Right hindlimb (tissue), 1 donor: ENCODE data around the gene SFTPB.
"Not testable (repeated sequence)": the region's sequence is repeated elsewhere in the genome, so short reads cannot be mapped to it uniquely, and the experiment has no call there.

Experiments used
- DNase-seq: peaks from one replicate; pipeline ENCODE4 v3.0.0-alpha.2; 2018

SFTPB gene

GRCh38 chr2:85675427-85675826, 7.4 kb upstream of the SFTPB start:
- DNase-seq, result no peak

- no peak for DNase-seq
These were observed 6.4 kb upstream of the SFTPB start for GRCh38 chr2:85674417-85674816.

GRCh38 chr2:85673716-85674375, 5.8 kb upstream of the SFTPB start:
- DNase-seq, result no peak

- no peak for DNase-seq
These were observed 4.5 kb upstream of the SFTPB start for GRCh38 chr2:85672456-85672855.

- DNase-seq, result not testable (repeated sequence)
These were observed 2.4 kb upstream of the SFTPB start for GRCh38 chr2:85670416-85670815.

- DNase-seq, result no peak
These were observed 1.6 kb upstream of the SFTPB start for GRCh38 chr2:85669549-85669948.

GRCh38 chr2:85668857-85669142, 801 bp upstream of the SFTPB start:
- DNase-seq, result no peak

- DNase-seq, result no peak
These were observed 414 bp downstream of the SFTPB start for GRCh38 chr2:85667561-85668008.

- DNase-seq, result no peak
These were observed 1.3 kb downstream of the SFTPB start for GRCh38 chr2:85666435-85667316.

- no peak for DNase-seq
These were observed 2.0 kb downstream of the SFTPB start for GRCh38 chr2:85666016-85666415.

GRCh38 chr2:85665264-85665937, 2.6 kb downstream of the SFTPB start:
- DNase-seq, result no peak

GRCh38 chr2:85663594-85664565, 4.1 kb downstream of the SFTPB start:
- DNase-seq, result no peak

- DNase-seq, result no peak
These were observed 5.0 kb downstream of the SFTPB start for GRCh38 chr2:85662899-85663593.

- DNase-seq, result no peak
These were observed 6.7 kb downstream of the SFTPB start for GRCh38 chr2:85661139-85661858.

GRCh38 chr2:85660725-85661124, 7.3 kb downstream of the SFTPB start:
- no peak for DNase-seq

- DNase-seq, result not testable (repeated sequence)
These were observed 7.7 kb downstream of the SFTPB start for GRCh38 chr2:85660301-85660700.

- DNase-seq, result no peak
These were observed 8.5 kb downstream of the SFTPB start for GRCh38 chr2:85659324-85659981.

GRCh38 chr2:85657399-85657798, 10.6 kb downstream of the SFTPB start:
- DNase-seq, result not testable (repeated sequence)

- DNase-seq, result no peak
These were observed 11.5 kb downstream of the SFTPB start for GRCh38 chr2:85656468-85656867.

- DNase-seq, result no peak
These were observed 12.0 kb downstream of the SFTPB start for GRCh38 chr2:85655961-85656417.

GRCh38 chr2:85653996-85654395, 14.0 kb downstream of the SFTPB start:
- DNase-seq, result no peak
